HepG2 (cell line): ENCODE data around the gene SH3PXD2A. TPM values are rescaled to one million over a fixed set of nuclear protein-coding genes. Genes with fewer than 3 reads are reported as not detected.

Experiments
- ATF6 ChIP-seq: sonication (generic); formaldehyde crosslinking; conservative IDR thresholded peaks from 2 replicates; pipeline ENCODE4 v1.4.0; 2020; ENCODE audit warnings: missing genetic modification reagents
- CC2D1A ChIP-seq: sonication (generic); formaldehyde crosslinking; IDR thresholded peaks from 2 replicates; pipeline ENCODE4 v1.8.1; 2023; ENCODE audit warnings: mild to moderate bottlenecking, missing genetic modification reagents
- DMTF1 ChIP-seq: sonication (generic); formaldehyde crosslinking; IDR thresholded peaks from 2 replicates; pipeline ENCODE4 v1.4.0; 2020; ENCODE audit warnings: mild to moderate bottlenecking, missing genetic modification reagents
- JUN ChIP-seq: sonication (generic); formaldehyde crosslinking; IDR thresholded peaks from 2 replicates; pipeline ENCODE4 v1.4.0; 2020; ENCODE audit warnings: mild to moderate bottlenecking, missing genetic modification reagents
- MED8 ChIP-seq: sonication (generic); formaldehyde crosslinking; IDR thresholded peaks from 2 replicates; pipeline ENCODE4 v1.8.1; 2023; ENCODE audit warnings: mild to moderate bottlenecking, missing genetic modification reagents; ENCODE audit not compliant: insufficient replicate concordance
- NFATC3 ChIP-seq: sonication (generic); formaldehyde crosslinking; IDR thresholded peaks from 2 replicates; pipeline ENCODE4 v1.5.1; 2020; ENCODE audit warnings: mild to moderate bottlenecking, missing genetic modification reagents
- REL ChIP-seq: sonication (generic); formaldehyde crosslinking; conservative IDR thresholded peaks from 2 replicates; pipeline ENCODE4 v1.8.0; 2022; ENCODE audit warnings: mild to moderate bottlenecking, missing genetic modification reagents, moderate library complexity
- SCMH1 ChIP-seq: sonication (generic); formaldehyde crosslinking; IDR thresholded peaks from 2 replicates; pipeline ENCODE4 v1.9.0; 2021; ENCODE audit warnings: missing genetic modification reagents, mild to moderate bottlenecking, borderline replicate concordance
- SOX5 ChIP-seq: IDR thresholded peaks from 2 replicates; pipeline ENCODE4 v1.6.1; 2016; ENCODE audit warnings: borderline replicate concordance
- TFAP4 ChIP-seq: sonication (generic); IDR thresholded peaks from 2 replicates; pipeline ENCODE4 v1.6.1; 2016; ENCODE audit warnings: low read depth, borderline replicate concordance
- UBTF ChIP-seq: sonication (generic); formaldehyde crosslinking; IDR thresholded peaks from 2 replicates; pipeline ENCODE4 v1.4.0; 2020; ENCODE audit warnings: mild to moderate bottlenecking, missing genetic modification reagents
- ZFY ChIP-seq: sonication (generic); formaldehyde crosslinking; IDR thresholded peaks from 2 replicates; pipeline ENCODE4 v1.4.0; 2020; ENCODE audit warnings: missing genetic modification reagents
- ZNF160 ChIP-seq: sonication (generic); formaldehyde crosslinking; IDR thresholded peaks from 2 replicates; pipeline ENCODE4 v1.8.0; 2022; ENCODE audit warnings: mild to moderate bottlenecking, inconsistent platforms, missing genetic modification reagents
- ZNF18 ChIP-seq: sonication (generic); formaldehyde crosslinking; IDR thresholded peaks from 2 replicates; pipeline ENCODE4 v1.8.0; 2022; ENCODE audit warnings: mild to moderate bottlenecking, missing genetic modification reagents; ENCODE audit not compliant: insufficient replicate concordance
- ZNF24 ChIP-seq: fragments of 450-650 bp; IDR thresholded peaks from 2 replicates; pipeline ENCODE4 v1.6.1; 2017; ENCODE audit warnings: antibody characterized with exemption, mild to moderate bottlenecking
- ZNF33A ChIP-seq: sonication (generic); formaldehyde crosslinking; IDR thresholded peaks from 2 replicates; pipeline ENCODE4 v1.5.1; 2020; ENCODE audit warnings: missing genetic modification reagents, mild to moderate bottlenecking, moderate library complexity, borderline replicate concordance
- ZNF570 ChIP-seq: sonication (generic); formaldehyde crosslinking; IDR thresholded peaks from 2 replicates; pipeline ENCODE4 v1.4.0; 2020; ENCODE audit warnings: mild to moderate bottlenecking, missing genetic modification reagents, borderline replicate concordance
- ZNF629 ChIP-seq: sonication (generic); formaldehyde crosslinking; conservative IDR thresholded peaks from 2 replicates; pipeline ENCODE4 v1.5.0; 2020; ENCODE audit warnings: missing genetic modification reagents
- ZNF652 ChIP-seq: IDR thresholded peaks from 2 replicates; pipeline ENCODE4 v1.6.1; 2016; ENCODE audit warnings: low read depth, borderline replicate concordance
- ZNF674 ChIP-seq: sonication (generic); formaldehyde crosslinking; IDR thresholded peaks from 2 replicates; pipeline ENCODE4 v1.5.0; 2020; ENCODE audit warnings: low read depth, mild to moderate bottlenecking, missing genetic modification reagents
- ZNF724P ChIP-seq: sonication (generic); formaldehyde crosslinking; IDR thresholded peaks from 2 replicates; pipeline ENCODE4 v1.8.0; 2022; ENCODE audit warnings: missing genetic modification reagents, borderline replicate concordance
- ZNF792 ChIP-seq: IDR thresholded peaks from 2 replicates; pipeline ENCODE4 v1.6.1; 2016
- polyA plus RNA-seq, 8 experiments: library from polyadenylated mRNA; depleted of rRNA in 3 of 8; stranded (reverse) in 7 of 8; unstranded in 1 of 8; fragments of >200 nt; fragmentation: Illumina TruSeq in 4 of 8; extraction: Trizol in 4 of 8; gene quantifications; 2 replicates each; pipeline versions ENCODE4 v1.2.1 to v1.2.3, GENCODE V29; 2011 to 2016; ENCODE audit warnings: low read depth in 4 of 8, missing spikeins in 1 of 8, mixed read lengths in 1 of 8; ENCODE audit not compliant: insufficient read depth in 1 of 8
- total RNA-seq, 5 experiments: library from RNA; depleted of rRNA; stranded (reverse); fragments of >200 nt; fragmentation: Illumina TruSeq; extraction: Trizol; gene quantifications; 2 replicates each; pipeline ENCODE4 v1.2.3, GENCODE V29; 2016; ENCODE audit warnings: low read depth in 1 of 5

The SH3PXD2A gene
- total and polyA plus RNA-seq, 2 of the 13 experiments (the other 11 are each of a cell fraction or from before 2014, with no cell fraction given): 11.1 to 11.3 TPM

GRCh38 chr10:103576862-103577261 lies 278.5 kb downstream of the SH3PXD2A start (continued):
- TF ChIP-seq ATF6 (CRISPR knock-in tag) (no peak), ZNF160 (no peak), ZNF24 (no peak), TFAP4 (peak; percentile 100), ZNF33A (CRISPR knock-in tag) (no peak), ZFY (peak; percentile 27; the same call in 1 of the 2 replicates), ZNF18 (CRISPR knock-in tag) (no peak), DMTF1 (no peak), ZNF674 (CRISPR knock-in tag) (no peak), SCMH1 (CRISPR knock-in tag) (no peak), ZNF570 (CRISPR knock-in tag) (no peak), SOX5 (CRISPR knock-in tag) (peak; percentile 51; the same call in 1 of the 2 replicates), JUN (CRISPR knock-in tag) (no peak), REL (CRISPR knock-in tag) (no peak), ZNF652 (no peak), CC2D1A (CRISPR knock-in tag) (no peak), ZNF629 (CRISPR knock-in tag) (no peak), NFATC3 (CRISPR knock-in tag) (no peak), ZNF724P (no peak), ZNF792 (peak; percentile 75; the same call in 1 of the 2 replicates), UBTF (peak; percentile 29; the same call in 1 of the 2 replicates), MED8 (CRISPR knock-in tag) (no peak)
